Erythroblast (primary cell): ENCODE results near the gene SAMD11.

Experiments
- GATA1 ChIP-seq: IDR thresholded peaks from 2 replicates; pipeline ENCODE4 v1.6.1; 2011; ENCODE audit warnings: low read depth, mild to moderate bottlenecking, control low read depth, low read length, moderate library complexity
- POLR2A ChIP-seq: IDR thresholded peaks from 2 replicates; pipeline ENCODE4 v1.6.1; 2011; ENCODE audit warnings: mild to moderate bottlenecking, low read length

GRCh38 chr1:975365-975764 lies 51.6 kb downstream of the SAMD11 start:
- TF ChIP-seq POLR2A: no peak
- no peak for TF ChIP-seq GATA1
